Superior temporal gyrus (tissue), 1 donor: ENCODE results near the gene CHST3.
A peak's percentile ranks its signal among the peaks of the same experiment; 100 is the strongest.
"Not testable (repeated sequence)": the region's sequence is repeated elsewhere in the genome, so short reads cannot be mapped to it uniquely, and the experiment has no call there.

Experiments
- DNase-seq: peaks from one replicate; pipeline ENCODE4 v3.0.0-alpha.2; 2016; ENCODE audit errors: extremely low spot score

Gene CHST3

DNA sequence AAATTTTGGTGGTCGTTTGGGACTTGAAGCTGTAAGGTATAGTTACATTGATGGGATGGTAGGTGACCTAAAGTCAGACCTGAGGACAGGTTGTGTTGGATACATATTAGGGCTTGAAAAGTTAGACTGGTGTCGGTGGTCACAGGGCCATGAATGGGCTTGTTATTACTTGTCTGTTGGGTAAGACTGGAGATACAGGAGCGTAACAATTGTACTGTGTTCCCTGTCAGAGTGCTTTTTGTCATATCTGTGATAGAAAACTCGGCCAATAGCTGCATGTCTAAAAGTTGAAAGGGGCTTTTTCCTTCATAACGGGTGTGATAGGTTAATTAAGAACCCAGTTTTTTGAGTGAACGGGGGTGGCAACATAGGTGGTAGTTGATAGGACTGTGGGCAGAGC, 13.5 kb upstream of the CHST3 start:
- no peak for DNase-seq

DNA sequence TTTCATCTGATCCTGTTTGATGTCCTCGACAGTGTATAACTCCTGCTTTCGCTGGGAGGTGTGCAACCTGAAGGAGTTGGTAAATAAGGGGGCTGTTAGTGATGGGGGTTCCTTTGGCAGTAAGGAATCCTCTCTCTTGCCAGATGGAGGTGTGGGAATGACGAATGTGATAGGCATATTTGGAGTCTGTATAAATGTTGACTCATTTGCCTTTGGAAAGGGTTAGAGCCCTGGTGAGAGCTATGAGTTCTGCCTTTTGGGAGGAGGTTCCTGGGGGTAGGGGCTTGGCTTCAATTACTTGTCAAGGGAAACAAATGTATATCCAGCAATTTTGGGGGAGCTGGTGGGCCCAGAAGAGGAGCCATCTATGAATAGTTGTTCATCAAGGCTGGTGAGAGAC, 11.4 kb upstream of the CHST3 start:
- no peak for DNase-seq

DNA sequence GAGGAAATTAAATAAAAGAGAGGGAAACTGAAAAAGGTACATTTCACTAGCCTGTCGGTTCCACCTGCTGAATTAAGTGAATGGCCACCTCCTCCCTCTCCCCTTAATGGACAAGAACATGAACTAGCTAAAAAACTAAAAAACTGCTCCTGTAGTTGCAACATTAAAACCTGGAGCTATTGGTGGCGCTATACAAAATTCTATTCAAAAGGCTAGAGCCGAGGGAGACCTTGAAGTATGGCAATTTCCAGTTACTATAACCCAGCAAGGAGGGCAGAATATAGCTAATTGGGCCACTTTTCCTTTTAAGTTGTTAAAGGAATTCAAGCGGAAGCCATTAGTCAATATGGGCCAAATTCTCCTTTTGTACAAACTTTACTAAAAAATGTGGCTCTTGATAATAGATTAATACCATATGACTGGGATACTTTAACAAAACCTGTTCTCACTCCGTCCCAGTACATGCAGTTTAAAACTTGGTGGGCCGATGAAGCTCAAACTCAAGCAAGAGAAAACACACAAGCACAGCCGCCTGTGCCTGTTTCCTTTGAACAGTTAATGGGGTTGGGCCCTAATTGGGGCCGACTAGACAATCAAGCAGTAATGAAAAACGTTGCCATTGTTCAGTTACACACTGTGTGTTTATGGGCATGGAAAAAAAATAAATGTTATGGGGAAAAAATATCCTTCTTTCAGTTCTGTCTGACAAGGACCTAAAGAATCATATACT, 6.5 kb upstream of the CHST3 start:
- DNase-seq = peak; percentile 52

DNA sequence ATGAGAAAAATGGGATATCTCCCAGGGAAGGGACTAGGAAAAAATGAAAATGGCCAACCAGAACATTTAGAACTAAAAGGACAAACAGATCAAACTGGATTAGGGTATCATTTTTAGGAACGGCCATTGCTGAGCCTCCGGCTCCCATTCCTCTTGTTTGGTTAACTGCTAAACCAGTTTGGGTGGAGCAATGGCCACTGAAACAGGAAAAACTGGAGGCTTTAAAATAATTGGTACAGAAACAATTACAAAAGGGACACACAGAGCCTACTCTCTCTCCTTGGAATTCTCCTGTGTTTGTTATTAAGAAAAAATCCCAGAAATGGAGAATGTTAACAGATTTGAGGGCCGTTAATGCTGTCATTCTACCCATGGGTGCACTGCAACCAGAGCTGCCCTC, 4.7 kb upstream of the CHST3 start:
- no peak for DNase-seq

DNA sequence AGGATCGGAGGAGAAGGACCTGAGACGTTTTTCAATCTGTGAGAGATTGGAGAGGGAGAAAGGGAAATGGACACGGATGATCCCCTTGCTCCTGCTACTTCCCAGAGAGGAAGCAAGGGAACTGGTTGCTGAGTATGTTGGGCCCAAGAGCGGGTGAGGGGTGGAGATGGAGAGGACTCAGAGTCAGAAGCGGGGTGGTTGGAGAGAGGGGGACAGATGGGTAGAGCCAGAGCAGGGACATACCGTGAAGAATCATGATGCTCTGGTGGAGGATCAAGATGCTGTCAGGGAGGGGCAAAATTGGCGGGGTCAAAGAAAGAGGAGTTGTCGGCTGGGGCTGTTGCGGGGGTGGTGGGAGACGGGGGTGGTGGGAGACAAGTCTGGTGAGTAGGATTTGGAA, 2.4 kb upstream of the CHST3 start:
- DNase-seq = no peak

DNA sequence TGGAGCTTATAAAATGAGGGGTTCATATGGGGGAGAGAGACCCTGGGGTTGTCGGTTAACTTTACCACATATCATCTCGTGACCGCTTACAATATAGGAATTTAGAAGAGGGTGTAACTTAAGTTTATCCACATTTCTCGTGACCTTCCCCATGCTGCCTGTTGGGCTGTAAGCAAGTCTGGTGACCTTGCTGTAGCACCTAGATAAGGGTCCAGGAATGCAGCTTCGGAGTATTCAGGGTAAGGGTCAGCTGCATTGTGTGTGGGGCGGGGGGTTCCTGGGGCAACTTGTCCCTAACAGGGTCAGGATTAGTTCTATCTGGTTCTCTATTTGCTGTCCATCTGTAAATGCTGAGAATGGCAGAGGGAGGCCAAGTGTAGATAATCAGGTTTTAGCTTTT, 1.3 kb upstream of the CHST3 start:
- peak; percentile 10 for DNase-seq

DNA sequence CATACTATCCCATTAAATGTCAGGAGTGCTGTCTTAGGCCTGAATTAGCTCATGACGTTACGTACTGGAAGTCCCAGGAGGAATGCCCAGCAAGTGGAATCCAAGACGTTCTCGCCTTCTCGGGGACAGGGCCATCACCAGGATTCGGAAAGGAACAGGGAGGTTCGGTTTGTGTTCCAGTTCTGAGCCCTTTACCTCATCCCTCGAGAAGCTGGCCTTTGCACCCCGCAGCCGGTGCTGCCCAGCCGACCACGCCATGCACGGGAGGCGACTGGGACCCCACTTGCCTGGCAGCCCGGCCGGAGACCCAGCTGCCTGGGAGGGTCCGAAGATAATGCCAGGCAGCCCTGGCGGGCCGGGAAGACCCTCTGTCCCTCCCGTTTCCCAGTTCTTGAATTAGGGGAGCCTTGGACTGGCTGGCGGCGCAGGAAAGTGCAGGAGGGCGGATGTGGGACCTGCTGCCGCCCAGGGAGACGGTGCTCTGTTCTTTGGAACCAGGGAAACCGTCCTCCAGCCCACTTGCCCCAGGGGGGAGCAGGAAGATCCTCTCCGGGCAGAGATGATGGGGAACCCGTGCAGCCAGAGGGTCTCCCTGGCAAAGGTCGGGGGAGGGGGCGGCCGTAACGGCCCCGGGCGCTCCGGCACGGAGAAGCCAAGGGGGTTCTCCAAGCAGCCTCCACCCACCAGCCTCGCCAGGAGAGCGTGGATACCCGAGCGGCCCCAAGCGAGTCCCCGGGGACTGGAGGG, 671 bp upstream of the CHST3 start:
- peak; percentile 58 for DNase-seq

DNA sequence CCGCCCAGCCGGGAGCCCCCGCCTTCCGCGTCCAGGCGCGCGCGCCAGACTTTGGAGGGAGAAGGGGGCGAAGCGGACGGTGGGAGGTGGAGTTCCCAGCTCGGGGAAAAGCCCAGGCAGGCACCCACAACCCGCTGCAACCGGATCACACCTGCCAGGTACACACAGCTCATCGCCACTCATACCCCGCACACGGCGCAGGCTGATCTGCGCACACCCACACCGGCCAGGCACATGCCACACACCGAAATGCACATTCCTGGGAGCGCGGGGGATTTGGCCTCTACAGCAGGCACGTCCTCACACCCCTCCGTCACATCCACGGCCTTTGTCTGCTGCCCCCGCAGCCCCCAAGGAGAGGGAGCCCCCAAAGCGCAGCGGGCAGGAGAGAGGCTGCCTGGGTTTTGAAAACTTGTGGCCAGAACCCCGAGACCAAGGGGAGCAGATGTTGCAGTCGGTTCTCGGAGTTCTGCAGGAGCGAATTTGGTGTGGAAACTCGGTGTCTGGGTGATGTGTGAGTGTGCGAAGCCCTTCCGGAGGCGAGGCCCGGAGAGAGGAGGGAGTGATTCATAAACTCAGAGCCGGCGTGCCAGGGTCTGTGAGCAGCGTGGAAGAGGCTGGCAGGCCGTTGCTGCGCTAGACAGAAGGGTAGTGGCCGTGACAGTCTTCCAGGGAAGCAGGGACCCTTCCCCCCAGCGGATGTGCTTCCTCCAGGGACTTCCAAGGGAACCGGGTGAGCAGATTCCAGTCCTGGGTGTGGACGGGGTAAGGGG, 734 bp downstream of the CHST3 start:
- DNase-seq = peak; percentile 65

DNA sequence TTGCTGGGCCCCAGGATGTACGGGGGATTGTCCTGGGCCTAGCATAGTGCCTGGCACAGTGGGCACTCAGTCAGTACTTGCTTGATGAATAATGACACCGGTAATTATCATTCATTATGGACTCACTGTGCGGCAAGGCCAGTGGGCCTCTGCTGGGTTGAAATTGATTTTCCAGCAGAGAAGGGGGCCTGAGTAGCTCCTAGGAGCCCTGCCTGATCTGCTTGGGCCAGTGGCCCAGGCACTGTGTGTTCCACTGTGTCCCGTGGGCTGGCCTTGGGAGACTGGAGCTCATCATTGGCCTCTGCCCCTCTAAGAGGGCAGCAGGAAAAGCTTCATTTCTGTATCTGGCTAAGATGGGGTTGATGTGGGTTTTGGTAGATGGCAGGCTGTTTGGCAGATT, 1.4 kb downstream of the CHST3 start:
- peak; percentile 54 for DNase-seq

DNA sequence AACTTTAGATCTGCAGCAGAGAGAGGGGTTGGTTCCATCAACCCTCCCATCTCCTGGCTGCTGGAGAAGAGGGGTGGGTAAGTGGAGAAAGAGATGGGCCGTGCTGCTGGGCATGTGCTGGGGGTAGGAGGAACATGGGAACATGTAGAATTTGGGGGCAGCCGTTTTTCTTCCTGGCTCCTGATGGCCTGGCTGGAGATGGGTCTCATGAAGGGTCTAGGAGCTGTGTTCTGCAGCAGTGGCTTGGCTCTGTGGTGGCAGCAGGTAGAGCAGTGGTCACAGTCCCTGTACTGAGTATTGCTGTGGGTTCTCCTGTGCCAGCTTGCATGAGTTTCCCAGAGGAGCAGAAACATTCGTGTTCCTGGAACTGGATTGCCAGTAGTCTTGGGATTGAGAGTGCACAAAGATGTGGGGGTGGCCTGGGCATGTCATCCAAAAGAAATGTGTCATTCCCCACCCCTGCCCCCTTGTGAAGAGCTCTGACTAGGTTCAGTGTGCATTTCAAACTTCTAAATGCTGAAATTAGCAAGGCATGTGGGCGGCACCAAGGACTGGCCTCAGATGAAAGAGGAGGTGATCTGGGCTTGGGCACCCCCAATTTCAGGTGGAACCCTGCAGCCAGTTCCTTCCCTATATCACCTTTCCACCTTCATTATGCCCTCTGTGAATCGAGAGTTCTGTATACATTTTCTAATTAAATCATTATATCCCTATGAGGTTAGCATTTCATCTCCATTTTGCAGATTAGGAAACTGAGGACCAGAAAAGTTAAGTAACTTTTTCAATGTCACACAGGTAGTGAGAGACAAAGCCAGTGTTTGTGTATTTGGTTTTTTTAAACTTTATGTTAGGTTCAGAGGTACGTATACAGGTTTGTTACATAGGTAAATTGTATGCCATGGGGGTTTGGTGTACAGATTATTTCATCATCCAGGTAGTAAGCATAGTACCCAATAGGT, 2.1 kb downstream of the CHST3 start:
- peak; percentile 20 for DNase-seq

DNA sequence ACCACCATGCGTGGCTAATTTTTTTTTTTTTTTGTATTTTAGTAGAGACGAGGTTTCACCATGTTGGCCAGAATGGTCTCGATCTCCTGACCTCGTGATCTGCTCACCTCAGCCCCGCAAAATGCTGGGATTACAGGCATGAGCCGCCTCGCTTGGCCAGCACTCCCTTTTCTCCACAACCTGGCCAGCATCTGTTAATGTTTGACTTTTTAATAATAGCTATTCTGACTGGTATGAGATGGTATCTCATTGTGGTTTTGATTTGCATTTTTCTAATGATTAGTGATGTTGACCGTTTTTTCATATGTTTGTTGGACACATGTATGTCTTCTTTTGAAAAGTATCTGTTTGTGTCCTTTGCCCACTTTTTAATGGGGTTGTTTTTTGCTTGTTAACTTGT, 3.8 kb downstream of the CHST3 start:
- DNase-seq = not testable (repeated sequence)

DNA sequence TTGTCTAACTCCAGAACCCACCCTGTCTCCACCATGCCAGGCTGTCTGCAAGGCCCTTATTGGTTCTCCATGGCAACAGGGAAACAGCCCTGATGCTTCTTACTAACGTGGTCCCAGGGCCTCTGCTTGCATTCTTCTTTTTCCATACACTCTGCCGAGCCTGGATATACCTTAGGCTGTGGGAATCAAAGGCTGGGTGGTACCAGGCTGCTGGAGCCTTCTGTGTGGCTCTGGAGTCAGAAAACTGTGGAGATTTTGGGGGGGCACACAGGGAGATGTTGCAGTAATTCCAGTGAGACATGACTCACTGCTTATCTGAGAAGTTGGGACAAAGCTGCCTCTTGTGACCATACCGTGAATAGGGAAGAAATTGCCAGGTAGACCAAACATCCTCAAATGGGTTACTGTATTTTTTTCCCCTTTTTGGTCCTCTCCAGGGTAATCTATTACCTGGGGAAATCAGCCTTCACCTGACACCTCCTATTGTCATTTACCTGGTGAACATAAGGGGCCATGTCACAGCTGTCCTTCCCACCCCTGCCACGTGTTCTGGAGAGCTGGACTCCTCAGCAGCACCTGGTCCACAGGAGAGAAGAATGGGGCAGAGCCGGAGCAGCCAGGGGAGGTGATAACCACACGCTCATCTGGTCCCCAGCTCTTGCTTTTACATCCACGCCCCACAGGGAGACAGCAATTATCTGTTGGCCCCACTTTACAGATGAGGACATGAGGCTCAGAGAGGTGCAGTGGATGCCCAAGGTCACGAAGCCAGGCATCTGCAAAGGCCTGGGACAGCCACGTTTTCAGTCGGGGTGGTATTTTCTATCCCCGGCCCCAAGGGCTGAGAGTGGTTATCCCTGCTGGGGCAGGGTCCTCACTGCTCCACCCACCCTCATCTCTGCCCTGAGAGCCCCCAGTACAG, 4.6 kb downstream of the CHST3 start:
- DNase-seq = peak; percentile 29

DNA sequence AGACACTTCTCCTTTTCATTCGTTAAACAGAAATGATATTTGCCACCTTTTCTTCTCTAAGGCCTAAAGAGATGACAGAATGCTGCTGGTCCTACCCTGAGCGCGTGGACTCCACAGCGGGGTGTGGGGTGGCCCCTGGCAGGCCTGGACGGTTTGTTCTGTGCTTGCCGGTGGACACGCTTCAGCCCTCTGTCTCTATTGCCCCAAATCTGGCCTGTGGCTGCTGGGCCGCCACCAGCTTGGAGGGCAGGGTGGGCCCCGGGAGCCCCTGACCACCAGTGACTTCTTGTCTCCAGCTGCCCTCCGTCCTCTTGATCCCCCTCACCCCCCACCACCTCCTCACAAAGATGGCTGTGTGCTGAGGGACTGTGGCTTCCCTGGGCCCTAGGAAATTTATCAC, 5.7 kb downstream of the CHST3 start:
- peak; percentile 29 for DNase-seq

DNA sequence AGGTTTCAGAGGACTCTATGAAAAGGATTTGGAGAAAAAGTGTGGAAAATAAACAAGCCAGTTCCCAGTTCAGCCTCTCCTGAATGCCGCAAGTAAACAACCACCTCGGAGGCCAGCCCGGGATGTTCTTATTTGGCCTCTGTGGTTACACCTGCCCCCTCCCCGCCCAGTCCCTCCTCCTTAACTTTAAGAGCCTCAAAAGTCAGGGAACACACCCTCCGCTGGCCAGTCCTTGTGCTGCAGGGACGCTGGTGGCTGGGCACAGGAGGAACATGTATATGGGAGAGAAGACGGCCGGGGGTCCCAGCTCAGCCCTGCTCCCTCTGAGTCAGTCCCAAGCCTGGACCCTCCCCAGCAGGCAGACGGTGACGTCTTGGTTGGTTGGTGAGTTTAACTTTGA, 6.1 kb downstream of the CHST3 start:
- peak; percentile 27 for DNase-seq

DNA sequence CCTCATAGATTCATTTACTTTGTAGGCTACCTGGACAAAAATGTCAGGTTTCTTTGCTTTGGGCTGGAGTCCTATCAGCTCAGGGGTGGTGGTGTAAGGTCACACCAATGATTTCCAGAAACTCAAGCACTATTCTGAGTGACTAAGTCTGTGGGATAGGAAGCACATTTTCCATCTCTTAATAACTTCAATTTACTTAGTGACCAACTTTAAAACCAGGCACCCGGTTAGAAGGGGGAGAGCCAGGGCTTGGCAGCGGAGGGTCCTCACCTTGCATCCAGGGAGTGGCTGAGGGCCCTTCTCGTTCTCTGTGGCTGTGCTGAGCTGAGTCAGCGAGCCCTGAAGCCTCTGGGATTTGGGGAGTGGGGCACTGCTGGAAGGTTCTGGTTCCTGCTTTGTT, 6.7 kb downstream of the CHST3 start:
- DNase-seq = no peak

DNA sequence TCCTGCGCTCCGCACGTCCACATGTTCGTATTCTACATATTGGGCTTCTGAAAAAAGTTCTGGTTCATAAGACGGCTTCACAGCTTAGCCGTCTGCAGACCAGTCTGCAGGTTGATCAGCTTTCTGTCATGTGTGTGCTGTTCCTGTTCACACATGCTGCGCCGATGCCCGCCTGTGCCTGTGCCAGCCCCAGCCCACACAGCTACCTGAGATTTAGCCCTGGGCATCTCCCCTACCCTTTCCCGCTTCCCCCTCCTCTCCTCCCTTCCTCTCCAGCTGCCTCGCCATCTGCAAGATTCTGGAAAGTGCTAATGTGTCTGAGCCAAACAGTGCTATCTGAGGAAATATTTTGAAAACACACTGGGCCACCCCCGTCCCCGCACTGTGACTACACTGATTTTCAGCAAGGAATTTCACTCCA, 7.1 kb downstream of the CHST3 start:
- peak; percentile 69 for DNase-seq

DNA sequence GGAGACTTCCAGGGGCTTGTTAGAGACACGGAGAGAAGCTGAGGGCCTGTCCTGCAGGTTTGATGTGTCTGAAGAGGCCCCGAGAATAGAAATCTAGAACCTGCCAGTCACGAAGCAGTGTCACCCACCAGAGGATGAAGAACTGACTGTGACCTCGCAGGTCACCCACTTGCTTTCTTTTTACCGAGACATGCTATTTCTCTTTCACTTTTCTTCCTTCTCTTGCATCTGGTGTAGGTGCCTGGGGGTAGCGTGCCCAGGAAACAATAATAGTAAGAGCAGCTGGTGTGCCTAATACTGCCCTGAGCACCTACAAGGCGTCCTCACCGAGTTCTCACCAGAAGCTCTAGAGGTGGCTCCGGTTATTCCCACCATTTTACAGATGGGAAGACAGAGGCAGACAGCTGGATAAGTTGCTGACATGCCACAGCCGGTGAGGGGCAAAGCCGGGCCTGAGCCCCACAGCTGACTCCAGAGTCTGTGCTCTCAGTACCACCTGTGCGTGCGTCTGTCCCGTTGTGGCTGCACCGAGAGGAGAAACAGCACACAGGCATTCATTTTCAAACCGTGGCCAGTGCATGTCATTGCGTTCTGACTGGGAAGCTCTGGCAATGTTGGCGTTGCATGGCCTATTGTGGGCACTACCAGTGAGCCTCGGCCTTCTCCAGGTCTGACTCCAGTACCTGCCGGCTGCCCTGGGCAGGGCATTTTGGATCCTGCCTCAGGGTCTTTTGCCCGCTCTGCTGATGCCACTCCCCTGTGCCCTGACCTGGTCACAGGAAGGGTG, 7.8 kb downstream of the CHST3 start:
- no peak for DNase-seq

DNA sequence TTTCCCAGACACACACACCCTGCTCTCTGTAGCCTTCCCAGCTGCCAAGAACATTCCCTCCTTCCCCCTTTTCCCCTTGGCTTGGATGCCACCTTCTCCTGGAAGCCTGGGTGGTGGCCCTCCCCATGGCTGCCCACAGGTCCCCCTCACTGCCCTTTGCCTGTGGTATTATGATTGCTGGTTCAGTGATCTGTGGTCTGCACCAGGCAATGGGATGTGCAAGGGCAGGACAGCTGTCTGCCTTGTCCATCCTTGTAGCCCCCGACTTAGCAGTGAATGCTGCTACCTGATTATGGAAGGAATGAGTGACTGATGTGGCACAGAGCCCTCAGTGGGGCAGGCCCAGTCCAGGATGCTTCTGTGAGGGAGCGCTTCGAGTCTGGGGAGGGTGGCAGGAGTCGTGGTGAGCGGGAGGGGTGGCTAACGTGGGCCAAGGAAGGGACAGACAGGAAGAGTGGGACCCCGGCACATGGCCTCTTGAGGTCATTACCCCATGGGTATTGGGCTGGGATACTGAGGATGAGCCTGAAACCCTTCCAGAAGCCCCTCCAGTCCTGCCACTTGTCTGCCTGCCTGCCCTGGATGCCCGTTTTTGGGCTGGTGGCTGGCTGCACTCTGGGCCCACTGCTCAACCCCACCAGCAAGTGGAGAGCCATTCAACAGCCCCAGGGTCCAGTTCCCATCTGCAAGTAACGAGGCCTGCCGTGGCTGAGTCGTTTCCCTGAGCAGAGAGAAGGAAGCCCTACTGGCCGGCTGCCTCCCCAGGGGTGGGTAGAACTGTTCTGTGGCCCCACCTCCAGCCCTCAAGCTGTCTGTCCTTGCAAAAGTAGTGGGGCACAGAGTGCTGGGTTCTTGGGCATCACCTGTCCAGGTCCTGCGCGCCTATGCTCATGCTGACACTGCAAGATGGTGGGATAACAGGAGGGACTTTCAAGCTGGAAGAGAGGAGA, 8.8 kb downstream of the CHST3 start:
- DNase-seq = peak; percentile 2
